Body of pancreas (tissue), 4 donors: Measurements from ENCODE around the gene LDHD. TPM values are rescaled to one million over a fixed set of nuclear protein-coding genes. Genes with fewer than 3 reads are reported as not detected.

Experiments used
- ATAC-seq: fragments of 150-250 bp; one replicate; pipeline ENCODE4 v1.9.1; 2016
- DNase-seq, 4 donors: peaks; one replicate each; pipeline ENCODE4 v3.0.0-alpha.2; 2019
- H3K27ac ChIP-seq, 4 donors: fragments of 200-600 bp; sonication (generic); 1 replicate in 3 of 4; 2 replicates in 1 of 4; pipeline versions ENCODE4 v1.5.1 to v1.6.1; 2016 to 2019; ENCODE audit warnings: mild to moderate bottlenecking in 1 of 4, mixed read lengths in 1 of 4, moderate library complexity in 1 of 4
- H3K27me3 ChIP-seq, 2 donors: fragments of 200-600 bp; sonication (generic); one replicate each; pipeline ENCODE4 v1.6.0; 2016; ENCODE audit warnings: mild to moderate bottlenecking in 1 of 2
- H3K36me3 ChIP-seq, 2 donors: fragments of 200-600 bp; sonication (generic); replicated peaks in 1 of 2; 2 replicates each; pipeline ENCODE4 v1.5.1; 2016; ENCODE audit warnings: low read depth in 2 of 2; ENCODE audit not compliant: insufficient read depth in 1 of 2
- H3K4me1 ChIP-seq: fragments of 200-600 bp; sonication (generic); one replicate; pipeline ENCODE4 v1.6.0; 2016
- H3K4me3 ChIP-seq, 2 donors: fragments of 200-600 bp; sonication (generic); 1 replicate in 1 of 2; 2 replicates in 1 of 2; pipeline ENCODE4 v1.5.1; 2016 to 2019
- H3K9me3 ChIP-seq, 3 donors: fragments of 200-600 bp; sonication (generic); 1 replicate in 2 of 3; 2 replicates in 1 of 3; pipeline ENCODE4 v1.5.1; 2016
- CTCF ChIP-seq, 7 experiments: fragments of 450-650 bp in 4 of 7; fragments of 200-600 bp in 3 of 7; sonication (generic) in 3 of 7; IDR thresholded peaks; one replicate each; pipeline ENCODE4 v1.5.1; 2016 to 2019; ENCODE audit warnings: antibody characterized with exemption in 7 of 7
- POLR2A ChIP-seq, 3 donors: fragments of 450-650 bp; IDR thresholded peaks; one replicate each; pipeline ENCODE4 v1.6.1; 2016; ENCODE audit warnings: antibody characterized with exemption in 3 of 3, mild to moderate bottlenecking in 2 of 3
- WGBS, 2 donors: methylation state at CpG; one replicate each; pipeline ENCODE4 v1.1.5; 2017; 5-methylcytosine and 5-hydroxymethylcytosine counted together
- intact Hi-C: fragments of 100-400 bp; cut with DNase I; formaldehyde crosslinking; loops from one replicate; pipeline ENCODE4 v1.15.1; 2023
- total RNA-seq, 2 donors: library from RNA; depleted of rRNA; stranded (reverse); fragments of >200 nt; gene quantifications; one replicate each; pipeline ENCODE4 v1.1.0, GENCODE V29; 2016

The LDHD gene
- total RNA-seq, 2 donors from 2014 or later: 27.7 to 28.3 TPM

- peak overlapping the region in 2 of 4 donors; percentile 23 to 40 for H3K27ac ChIP-seq
Observed at GRCh38 chr16:75105306-75106061, 11.1 kb downstream of the LDHD start.

GRCh38 chr16:75104836-75105235 lies 11.7 kb downstream of the LDHD start:
- no peak overlapping the region for H3K27ac ChIP-seq
- intact Hi-C loops: no loop called here

More at GRCh38 chr16:75105306-75106061, 11.1 kb downstream of the LDHD start:
- DNase-seq (peak in 1 of 4 donors; percentile 60), ATAC-seq (no peak)
- peaks cover 20% of the 10 kb centered on the region for H3K4me1 ChIP-seq
- no peaks in the 10 kb centered on the region for H3K27me3 ChIP-seq
- H3K4me3 ChIP-seq: no peak overlapping the region
- no peaks in the 10 kb centered on the region for H3K9me3 ChIP-seq
- no peaks in the 10 kb centered on the region for H3K36me3 ChIP-seq
- TF ChIP-seq POLR2A (IDR thresholded peaks at IDR 0.05): no peak
- no peak for TF ChIP-seq CTCF (IDR thresholded peaks at IDR 0.05)
- intact Hi-C loops: no loop called here
- 68 to 83% methylated on average over 9 to 10 of the region's 10 CpGs for WGBS, 2 donors

GRCh38 chr16:75103994-75104393 lies 12.6 kb downstream of the LDHD start:
- WGBS, 2 donors: 92 to 96% methylated on average over 5 of the region's 5 CpGs
- peaks cover 9% of the 10 kb centered on the region for H3K4me1 ChIP-seq

More at GRCh38 chr16:75104836-75105235, 11.7 kb downstream of the LDHD start:
- DNase-seq (no peak), ATAC-seq (no peak)
- TF ChIP-seq POLR2A (IDR thresholded peaks at IDR 0.05): no peak
- TF ChIP-seq CTCF (IDR thresholded peaks at IDR 0.05): no peak
- Histone ChIP-seq H3K36me3 (no peaks in the 10 kb centered on the region), H3K27me3 (no peaks in the 10 kb centered on the region), H3K9me3 (no peaks in the 10 kb centered on the region), H3K4me1 (peaks cover 13% of the 10 kb centered on the region), H3K4me3 (no peak overlapping the region)
- WGBS, 2 donors: 92 to 96% methylated on average over 3 to 10 of the region's 11 CpGs

DNA sequence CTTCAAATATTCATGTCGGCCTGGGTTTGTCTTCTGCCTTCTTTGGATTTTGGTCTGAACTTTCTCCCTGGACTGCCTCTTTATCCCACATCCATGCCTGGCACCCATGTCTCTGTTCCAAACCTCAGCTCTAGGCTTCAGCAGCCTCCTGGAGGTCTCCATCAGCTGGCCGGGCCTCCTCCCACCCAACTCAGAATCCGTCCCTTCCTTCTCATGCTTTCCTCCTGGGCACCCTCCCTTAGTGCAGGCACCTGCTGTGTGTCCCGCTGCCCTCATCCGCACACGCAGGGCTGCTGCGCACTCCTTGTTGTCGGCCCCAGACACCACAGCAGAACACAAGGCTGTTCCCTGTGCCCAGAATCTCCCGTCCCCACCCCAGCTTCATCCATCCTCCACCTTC lies 14.0 kb downstream of the LDHD start:
- intact Hi-C loops: no loop called here
- TF ChIP-seq POLR2A (IDR thresholded peaks at IDR 0.05) (no peak), CTCF (IDR thresholded peaks at IDR 0.05) (no peak)
- no peak overlapping the region for H3K4me3 ChIP-seq

More at GRCh38 chr16:75103994-75104393, 12.6 kb downstream of the LDHD start:
- intact Hi-C loops: no loop called here
- Histone ChIP-seq H3K27ac (no peak overlapping the region), H3K9me3 (no peaks in the 10 kb centered on the region), H3K36me3 (no peaks in the 10 kb centered on the region), H3K27me3 (no peaks in the 10 kb centered on the region), H3K4me3 (no peak overlapping the region)
- no peak for ATAC-seq
- no peak for TF ChIP-seq POLR2A (IDR thresholded peaks at IDR 0.05)
- no peak for TF ChIP-seq CTCF (IDR thresholded peaks at IDR 0.05)
- DNase-seq: no peak

DNA sequence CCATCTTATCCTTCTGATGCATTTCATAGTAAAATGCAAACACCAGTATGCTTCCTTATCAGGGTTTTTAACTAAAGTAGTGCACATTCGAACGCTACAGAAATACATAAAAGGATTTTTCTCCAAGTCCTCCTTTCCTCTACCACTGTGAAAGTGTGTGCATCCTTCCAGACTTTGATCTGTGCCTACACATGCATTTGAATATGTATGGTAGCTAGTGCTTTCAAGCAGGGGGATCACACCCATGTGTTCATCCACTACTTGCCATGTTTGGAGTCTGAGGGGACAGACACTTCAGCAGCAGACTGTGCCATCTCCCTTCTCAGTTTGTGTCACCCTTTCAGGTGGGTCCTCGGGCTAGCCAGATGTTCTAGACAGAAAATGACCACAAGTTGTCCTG lies 14.9 kb downstream of the LDHD start:
- ATAC-seq: no peak
- no peaks in the 10 kb centered on the region for H3K9me3 ChIP-seq
- WGBS, 2 donors: 88 to 93% methylated on average over 3 of the region's 3 CpGs
- intact Hi-C loops: no loop called here
- no peak for DNase-seq
- H3K36me3 ChIP-seq: no peaks in the 10 kb centered on the region
- no peak overlapping the region for H3K27ac ChIP-seq
- no peaks in the 10 kb centered on the region for H3K27me3 ChIP-seq
- H3K4me1 ChIP-seq: peaks cover 27% of the 10 kb centered on the region
- no peak overlapping the region for H3K4me3 ChIP-seq
- TF ChIP-seq CTCF (IDR thresholded peaks at IDR 0.05): no peak
- no peak for TF ChIP-seq POLR2A (IDR thresholded peaks at IDR 0.05)

More for the DNA sequence above, 14.0 kb downstream of the LDHD start:
- no peak for ATAC-seq
- Histone ChIP-seq H3K4me1 (peaks cover 17% of the 10 kb centered on the region), H3K27ac (no peak overlapping the region), H3K36me3 (no peaks in the 10 kb centered on the region), H3K9me3 (no peaks in the 10 kb centered on the region), H3K27me3 (no peaks in the 10 kb centered on the region)
- DNase-seq: no peak
- WGBS, 2 donors: 92 to 95% methylated on average over 9 of the region's 9 CpGs
